Upper lobe of left lung (tissue), 4 donors: Measurements from ENCODE around the gene TFB2M.

Source experiments
- CTCF ChIP-seq, 6 experiments: fragments of 450-650 bp in 4 of 6; fragments of 200-600 bp in 2 of 6; sonication (generic) in 2 of 6; IDR thresholded peaks; one replicate each; pipeline ENCODE4 v1.5.1; 2016 to 2019; ENCODE audit warnings: antibody characterized with exemption in 6 of 6
- POLR2AphosphoS5 ChIP-seq, 2 donors: sonication (generic); formaldehyde crosslinking; IDR thresholded peaks; one replicate each; pipeline ENCODE4 v1.5.1; 2017; ENCODE audit warnings: antibody characterized with exemption in 2 of 2

DNA sequence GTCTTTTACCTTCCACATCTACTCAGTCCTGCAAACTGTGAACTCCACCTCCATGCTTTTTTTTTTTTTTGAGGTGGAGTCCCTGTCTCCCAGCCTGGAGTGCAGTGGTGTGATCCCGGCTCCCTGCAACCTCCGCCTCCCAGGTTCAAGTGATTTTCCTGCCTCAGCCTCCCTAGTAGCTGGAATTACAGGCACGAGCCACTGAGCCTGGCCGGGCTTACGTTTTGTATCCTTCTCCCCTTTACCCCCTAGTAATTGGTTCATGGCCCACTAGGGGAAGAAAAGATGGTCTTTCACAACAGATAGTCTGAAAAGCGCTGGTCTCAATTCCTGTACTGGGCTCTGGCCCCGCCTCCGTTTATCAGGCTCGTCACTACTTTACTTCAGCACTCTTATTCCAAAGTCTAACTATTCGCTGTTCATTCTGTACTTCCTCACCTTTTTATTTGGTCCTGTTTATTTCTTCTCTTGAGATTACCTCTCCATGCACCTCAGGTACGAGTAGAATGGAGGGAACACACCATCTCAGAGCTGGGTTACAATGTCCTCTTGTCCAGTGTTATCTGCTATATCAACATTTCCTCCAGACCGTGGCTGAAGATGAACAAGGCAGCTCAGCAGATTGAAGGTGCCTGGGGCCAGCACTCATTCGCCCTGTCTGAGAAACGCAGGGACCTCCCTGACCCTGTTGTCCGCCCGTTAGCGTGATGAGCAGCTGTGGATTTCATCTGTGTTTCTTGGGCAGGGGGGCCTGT is 16.4 kb upstream of the TFB2M start:
- TF ChIP-seq CTCF (IDR thresholded peaks at IDR 0.05) (no peak), POLR2AphosphoS5 (IDR thresholded peaks at IDR 0.05) (no peak)
